ENCODE data around the gene BCL6B.

DNA sequence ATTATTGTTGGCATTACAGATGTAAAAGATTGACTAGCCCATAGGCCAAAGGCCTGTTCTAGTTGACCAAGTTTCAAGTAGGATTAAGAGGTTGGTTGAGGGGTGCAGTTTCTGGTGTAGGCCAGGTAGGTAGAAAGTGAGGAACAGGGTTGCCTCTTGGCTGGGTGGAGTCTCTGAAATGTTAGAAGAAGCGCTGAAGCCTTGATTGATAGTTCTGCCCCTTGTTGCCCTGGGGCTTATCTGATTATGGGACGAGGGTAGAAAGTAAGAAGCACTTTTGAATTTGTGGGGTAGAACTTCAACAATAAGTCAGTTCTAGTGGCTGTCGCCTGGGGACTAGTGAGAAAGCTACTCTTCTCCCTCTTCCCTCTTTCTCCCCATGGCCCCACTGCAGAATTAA is 6.2 kb downstream of the BCL6B start:
- TF ChIP-seq, protein P1, sequence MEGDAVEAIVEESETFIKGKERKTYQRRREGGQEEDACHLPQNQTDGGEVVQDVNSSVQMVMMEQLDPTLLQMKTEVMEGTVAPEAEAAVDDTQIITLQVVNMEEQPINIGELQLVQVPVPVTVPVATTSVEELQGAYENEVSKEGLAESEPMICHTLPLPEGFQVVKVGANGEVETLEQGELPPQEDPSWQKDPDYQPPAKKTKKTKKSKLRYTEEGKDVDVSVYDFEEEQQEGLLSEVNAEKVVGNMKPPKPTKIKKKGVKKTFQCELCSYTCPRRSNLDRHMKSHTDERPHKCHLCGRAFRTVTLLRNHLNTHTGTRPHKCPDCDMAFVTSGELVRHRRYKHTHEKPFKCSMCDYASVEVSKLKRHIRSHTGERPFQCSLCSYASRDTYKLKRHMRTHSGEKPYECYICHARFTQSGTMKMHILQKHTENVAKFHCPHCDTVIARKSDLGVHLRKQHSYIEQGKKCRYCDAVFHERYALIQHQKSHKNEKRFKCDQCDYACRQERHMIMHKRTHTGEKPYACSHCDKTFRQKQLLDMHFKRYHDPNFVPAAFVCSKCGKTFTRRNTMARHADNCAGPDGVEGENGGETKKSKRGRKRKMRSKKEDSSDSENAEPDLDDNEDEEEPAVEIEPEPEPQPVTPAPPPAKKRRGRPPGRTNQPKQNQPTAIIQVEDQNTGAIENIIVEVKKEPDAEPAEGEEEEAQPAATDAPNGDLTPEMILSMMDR (IDR thresholded peaks at IDR 0.05), result no peak
- TF ChIP-seq POLR2A (IDR thresholded peaks at IDR 0.05), result no peak

Data from esophagus squamous epithelium (tissue), 4 donors.